NT2/D1 (cell line): Measurements from ENCODE around the gene TRMT11.

Experiments
- SUZ12 ChIP-seq: IDR thresholded peaks from 2 replicates; pipeline ENCODE4 v1.6.1; 2011; ENCODE audit not compliant: insufficient read length, insufficient read depth; ENCODE audit errors: extremely low read depth
- YY1 ChIP-seq: IDR thresholded peaks from 2 replicates; pipeline ENCODE4 v1.6.1; 2011; ENCODE audit not compliant: insufficient read length, insufficient read depth
- ZNF274 ChIP-seq: IDR thresholded peaks from 2 replicates; pipeline ENCODE4 v1.6.1; 2011; ENCODE audit warnings: mild to moderate bottlenecking, low read depth, low read length

GRCh38 chr6:126002755-126003679 lies 16.7 kb downstream of the TRMT11 start:
- TF ChIP-seq ZNF274 = no peak
- no peak for TF ChIP-seq YY1
- TF ChIP-seq SUZ12 = no peak
